ENCODE data around the gene TP53TG5. TPM values are rescaled to one million over a fixed set of nuclear protein-coding genes. Genes with fewer than 3 reads are reported as not detected.

TP53TG5 gene
- polyA plus RNA-seq, 1 donor (not counting 4 experiments of a cell fraction or from before 2014, with no cell fraction given) = not detected

DNA sequence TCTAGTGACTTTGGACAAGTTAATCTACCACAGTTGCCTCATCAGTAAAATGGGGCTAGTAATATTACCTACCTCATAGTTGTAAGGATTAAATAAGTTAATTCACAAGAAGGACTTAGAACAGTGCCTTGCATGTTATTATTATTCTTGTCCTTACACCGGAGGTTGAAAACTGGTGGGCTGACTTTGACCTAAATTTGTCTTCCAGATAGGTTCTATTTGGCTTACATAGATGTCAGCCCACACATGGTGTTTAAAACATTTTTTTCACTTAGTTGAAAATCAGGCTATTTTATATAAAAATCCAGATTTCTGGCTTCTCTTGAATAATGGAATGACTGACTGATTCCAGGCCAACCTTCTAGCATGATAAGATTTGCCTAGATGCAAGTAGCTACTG lies 11.9 kb downstream of the TP53TG5 start:
- no peak overlapping the region for H2AFZ ChIP-seq (ENCODE audit: control insufficient read depth, low read length)
- no peak for DNase-seq (ENCODE audit: low read depth, low spot score)
- no peak for FAIRE-seq

GRCh38 chr20:45365444-45365970 lies 12.6 kb downstream of the TP53TG5 start:
- Histone ChIP-seq H3K9ac (ENCODE audit: control insufficient read depth, extremely low read depth, insufficient read depth, low read length) (no peak overlapping the region), H3K36me3 (ENCODE audit: control insufficient read depth in 2 of 2, extremely low read depth in 1 of 2, insufficient read depth in 2 of 2, low read length in 2 of 2) (peaks cover 12 to 23% of the 10 kb centered on the region in 2 experiments), H3K9me1 (ENCODE audit: control insufficient read depth, extremely low read depth, insufficient read depth, low read length) (no peaks in the 10 kb centered on the region), H4K20me1 (ENCODE audit: control insufficient read depth, extremely low read depth, insufficient read depth, low read length) (no peaks in the 10 kb centered on the region), H3K9me3 (ENCODE audit: control insufficient read depth, low read depth, low read length) (no peaks in the 10 kb centered on the region), H3K79me2 (ENCODE audit: control insufficient read depth, insufficient read depth, low read length) (peaks cover 19% of the 10 kb centered on the region), H3K4me1 (ENCODE audit: control insufficient read depth, extremely low read depth, insufficient read depth, low read length) (peaks cover 9% of the 10 kb centered on the region), H3K4me2 (ENCODE audit: control insufficient read depth, extremely low read depth, insufficient read depth, low read depth, low read length) (no peak overlapping the region), H3K27me3 (ENCODE audit: control insufficient read depth, extremely low read depth, insufficient read depth, low read length) (no peaks in the 10 kb centered on the region), H3K27ac (ENCODE audit: control insufficient read depth, insufficient read depth, low read length) (no peak overlapping the region), H2AFZ (ENCODE audit: control insufficient read depth, low read length) (no peak overlapping the region), H3K4me3 (ENCODE audit: control insufficient read depth in 2 of 3, extremely low read depth in 1 of 3, insufficient read depth in 2 of 3, low read depth in 1 of 3, low read length in 3 of 3) (no peak overlapping the region)
- dilution Hi-C loops (cut with MboI; ENCODE audit: extremely low pct_ligation_motif_present, low sequenced_read_pairs) = no loop called here
- TF ChIP-seq CTCF (optimal IDR thresholded peaks at IDR 0.05 in 1 of 3, IDR thresholded peaks at IDR 0.05 in 1 of 3, conservative IDR thresholded peaks at IDR 0.05 in 1 of 3; ENCODE audit: extremely low read depth in 1 of 3, insufficient read depth in 2 of 3, low read length in 3 of 3) (peak in 1 of 3 experiments; percentile 9), EZH2 (IDR thresholded peaks at IDR 0.05; ENCODE audit: low read length) (no peak)
- DNase-seq (ENCODE audit: low read depth, low spot score) = no peak
- FAIRE-seq = no peak

More for the DNA sequence above, 11.9 kb downstream of the TP53TG5 start:
- H3K27me3 ChIP-seq (ENCODE audit: control insufficient read depth, extremely low read depth, insufficient read depth, low read length) = no peaks in the 10 kb centered on the region
- H4K20me1 ChIP-seq (ENCODE audit: control insufficient read depth, extremely low read depth, insufficient read depth, low read length) = no peaks in the 10 kb centered on the region
- no peak overlapping the region for H3K27ac ChIP-seq (ENCODE audit: control insufficient read depth, insufficient read depth, low read length)
- dilution Hi-C loops (cut with MboI; ENCODE audit: extremely low pct_ligation_motif_present, low sequenced_read_pairs) = no loop called here
- H3K79me2 ChIP-seq (ENCODE audit: control insufficient read depth, insufficient read depth, low read length) = peaks cover 19% of the 10 kb centered on the region
- peaks cover 12 to 23% of the 10 kb centered on the region in 2 experiments for H3K36me3 ChIP-seq (ENCODE audit: control insufficient read depth in 2 of 2, extremely low read depth in 1 of 2, insufficient read depth in 2 of 2, low read length in 2 of 2)
- TF ChIP-seq CTCF (optimal IDR thresholded peaks at IDR 0.05 in 1 of 3, IDR thresholded peaks at IDR 0.05 in 1 of 3, conservative IDR thresholded peaks at IDR 0.05 in 1 of 3; ENCODE audit: extremely low read depth in 1 of 3, insufficient read depth in 2 of 3, low read length in 3 of 3) = no peak
- no peak for TF ChIP-seq EZH2 (IDR thresholded peaks at IDR 0.05; ENCODE audit: low read length)
- no peak overlapping the region for H3K4me2 ChIP-seq (ENCODE audit: control insufficient read depth, extremely low read depth, insufficient read depth, low read depth, low read length)
- no peaks in the 10 kb centered on the region for H3K9me3 ChIP-seq (ENCODE audit: control insufficient read depth, low read depth, low read length)
- peaks cover 9% of the 10 kb centered on the region for H3K4me1 ChIP-seq (ENCODE audit: control insufficient read depth, extremely low read depth, insufficient read depth, low read length)
- H3K9me1 ChIP-seq (ENCODE audit: control insufficient read depth, extremely low read depth, insufficient read depth, low read length) = no peaks in the 10 kb centered on the region
- H3K4me3 ChIP-seq (ENCODE audit: control insufficient read depth in 2 of 3, extremely low read depth in 1 of 3, insufficient read depth in 2 of 3, low read depth in 1 of 3, low read length in 3 of 3) = no peak overlapping the region
- no peak overlapping the region for H3K9ac ChIP-seq (ENCODE audit: control insufficient read depth, extremely low read depth, insufficient read depth, low read length)

Measured in keratinocyte (primary cell).